Brain microvascular endothelial cell (primary cell): ENCODE data around the gene PAPSS2.

Source experiments
- DNase-seq: peaks from one replicate; pipeline ENCODE4 v3.0.0-alpha.2; 2020
- H3K27ac ChIP-seq: fragments of 250-450 bp; sonication (Bioruptor Pico); 2 replicates; pipeline ENCODE4 v1.5.1; 2020; ENCODE audit warnings: mild to moderate bottlenecking, moderate library complexity
- H3K27me3 ChIP-seq: fragments of 250-450 bp; sonication (Bioruptor Pico); replicated peaks from 2 replicates; pipeline ENCODE4 v1.5.1; 2020; ENCODE audit warnings: mild to moderate bottlenecking
- H3K36me3 ChIP-seq: fragments of 250-450 bp; sonication (Bioruptor Pico); replicated peaks from 2 replicates; pipeline ENCODE4 v1.5.1; 2020; ENCODE audit warnings: mild to moderate bottlenecking
- H3K4me3 ChIP-seq: 2 replicates; pipeline ENCODE4 v1.5.1; 2011; ENCODE audit warnings: low read depth, mild to moderate bottlenecking, control low read depth, low read length, moderate library complexity
- CTCF ChIP-seq: IDR thresholded peaks from 2 replicates; pipeline ENCODE4 v1.5.1; 2011; ENCODE audit warnings: low read depth, mild to moderate bottlenecking, moderate library complexity, low read length, control low read depth, inconsistent platforms; ENCODE audit errors: missing control alignments
- in situ Hi-C: cut with HindIII; loops from 2 replicates; pipeline ENCODE4 v1.10.0; 2017; ENCODE audit warnings: low sequenced_read_pairs, low pct_ligation_motif_present

PAPSS2 gene

GRCh38 chr10:87696922-87697745 is 37.5 kb downstream of the PAPSS2 start:
- in situ Hi-C loops: no loop called here
- TF ChIP-seq CTCF: no peak
- Histone ChIP-seq H3K36me3 (peaks cover under 1% of the 10 kb centered on the region), H3K27me3 (no peaks in the 10 kb centered on the region), H3K27ac (no peak overlapping the region), H3K4me3 (no peak overlapping the region)
- DNase-seq: no peak

- in situ Hi-C loops: no loop called here
- TF ChIP-seq CTCF: no peak
- Histone ChIP-seq H3K36me3 (peaks cover 12% of the 10 kb centered on the region), H3K27me3 (no peaks in the 10 kb centered on the region), H3K4me3 (no peak overlapping the region), H3K27ac (peak overlapping the region; percentile 52)
- DNase-seq: no peak
These were observed 40.5 kb downstream of the PAPSS2 start for GRCh38 chr10:87700031-87700796.

GRCh38 chr10:87702260-87702972 is 42.7 kb downstream of the PAPSS2 start:
- H3K36me3 ChIP-seq: peaks cover 15% of the 10 kb centered on the region
- H3K27ac ChIP-seq: no peak overlapping the region
- no peak overlapping the region for H3K4me3 ChIP-seq
- in situ Hi-C loops: no loop called here
- H3K27me3 ChIP-seq: no peaks in the 10 kb centered on the region
- no peak for DNase-seq
- TF ChIP-seq CTCF: no peak

GRCh38 chr10:87702973-87703294 is 43.3 kb downstream of the PAPSS2 start:
- Histone ChIP-seq H3K4me3 (no peak overlapping the region), H3K36me3 (peaks cover 15% of the 10 kb centered on the region), H3K27me3 (no peaks in the 10 kb centered on the region), H3K27ac (no peak overlapping the region)
- TF ChIP-seq CTCF: no peak
- in situ Hi-C loops: no loop called here
- DNase-seq: no peak

- Histone ChIP-seq H3K4me3 (no peak overlapping the region), H3K27ac (no peak overlapping the region), H3K27me3 (no peaks in the 10 kb centered on the region), H3K36me3 (peaks cover 15% of the 10 kb centered on the region)
- DNase-seq: no peak
- no peak for TF ChIP-seq CTCF
- in situ Hi-C loops: no loop called here
These were observed 44.1 kb downstream of the PAPSS2 start for GRCh38 chr10:87703771-87704170.
